Suprapubic skin (tissue), 4 donors: ENCODE results near the gene CWH43. TPM values are rescaled to one million over a fixed set of nuclear protein-coding genes. Genes with fewer than 3 reads are reported as not detected.

Source experiments
- DNase-seq, 2 donors: peaks; one replicate each; pipeline ENCODE4 v3.0.0-alpha.2; 2019; ENCODE audit warnings: low spot score in 2 of 2
- H3K27ac ChIP-seq: fragments of 200-600 bp; sonication (generic); one replicate; pipeline ENCODE4 v1.5.1; 2019
- H3K27me3 ChIP-seq: fragments of 200-600 bp; sonication (generic); one replicate; pipeline ENCODE4 v1.5.1; 2019
- H3K36me3 ChIP-seq: fragments of 200-600 bp; sonication (generic); one replicate; pipeline ENCODE4 v1.5.1; 2019
- H3K4me1 ChIP-seq: fragments of 200-600 bp; sonication (generic); one replicate; pipeline ENCODE4 v1.5.1; 2019
- H3K4me3 ChIP-seq: fragments of 200-600 bp; sonication (generic); one replicate; pipeline ENCODE4 v1.5.1; 2019; ENCODE audit warnings: mild to moderate bottlenecking
- H3K9me3 ChIP-seq: fragments of 200-600 bp; sonication (generic); one replicate; pipeline ENCODE4 v1.5.1; 2019
- CTCF ChIP-seq, 2 donors: fragments of 200-600 bp in 1 of 2; fragments of 450-650 bp in 1 of 2; sonication (generic) in 1 of 2; IDR thresholded peaks; one replicate each; pipeline ENCODE4 v1.5.1; 2016 to 2019; ENCODE audit warnings: antibody characterized with exemption in 2 of 2, mild to moderate bottlenecking in 1 of 2, moderate library complexity in 1 of 2
- EP300 ChIP-seq: sonication (generic); formaldehyde crosslinking; IDR thresholded peaks from one replicate; pipeline ENCODE4 v1.6.1; 2017; ENCODE audit warnings: antibody characterized with exemption
- POLR2A ChIP-seq, 2 donors: fragments of 450-650 bp; IDR thresholded peaks; one replicate each; pipeline ENCODE4 v1.6.1; 2017; ENCODE audit warnings: antibody characterized with exemption in 2 of 2, mild to moderate bottlenecking in 2 of 2, moderate library complexity in 2 of 2
- POLR2AphosphoS5 ChIP-seq, 3 donors: sonication (generic); formaldehyde crosslinking; IDR thresholded peaks; one replicate each; pipeline ENCODE4 v1.6.1; 2017; ENCODE audit warnings: antibody characterized with exemption in 3 of 3
- WGBS: methylation state at CpG from one replicate; pipeline ENCODE4 v1.1.5; 2018; 5-methylcytosine and 5-hydroxymethylcytosine counted together
- total RNA-seq, 4 donors: library from RNA; depleted of rRNA; stranded (reverse); fragments of >200 nt; gene quantifications; one replicate each; pipeline ENCODE4 v1.1.0, GENCODE V29; 2016

The CWH43 gene
- total RNA-seq, 4 donors from 2014 or later = 31.5 to 51.6 (median 39.6) TPM

- TF ChIP-seq EP300 (no peak), CTCF (IDR thresholded peaks at IDR 0.05) (no peak), POLR2AphosphoS5 (IDR thresholded peaks at IDR 0.05) (no peak), POLR2A (IDR thresholded peaks at IDR 0.05) (no peak)
- Histone ChIP-seq H3K4me1 (peaks cover 22% of the 10 kb centered on the region), H3K27me3 (peaks cover 9% of the 10 kb centered on the region), H3K27ac (no peak overlapping the region), H3K36me3 (no peaks in the 10 kb centered on the region), H3K4me3 (no peak overlapping the region), H3K9me3 (no peaks in the 10 kb centered on the region)
- no peak for DNase-seq
- 47% methylated on average over 3 of the region's 3 CpGs for WGBS
Measured at GRCh38 chr4:48991357-48991756, 5.3 kb downstream of the CWH43 start.

GRCh38 chr4:48997962-48998361 lies 11.9 kb downstream of the CWH43 start:
- Histone ChIP-seq H3K27me3 (no peaks in the 10 kb centered on the region), H3K36me3 (no peaks in the 10 kb centered on the region), H3K4me1 (no peaks in the 10 kb centered on the region), H3K9me3 (no peaks in the 10 kb centered on the region), H3K4me3 (no peak overlapping the region), H3K27ac (no peak overlapping the region)
- 82% methylated on average over 3 of the region's 3 CpGs for WGBS
- TF ChIP-seq CTCF (IDR thresholded peaks at IDR 0.05) = no peak
- TF ChIP-seq POLR2AphosphoS5 (IDR thresholded peaks at IDR 0.05) = no peak
- TF ChIP-seq EP300 = no peak
- no peak for TF ChIP-seq POLR2A (IDR thresholded peaks at IDR 0.05)
- DNase-seq = no peak

DNA sequence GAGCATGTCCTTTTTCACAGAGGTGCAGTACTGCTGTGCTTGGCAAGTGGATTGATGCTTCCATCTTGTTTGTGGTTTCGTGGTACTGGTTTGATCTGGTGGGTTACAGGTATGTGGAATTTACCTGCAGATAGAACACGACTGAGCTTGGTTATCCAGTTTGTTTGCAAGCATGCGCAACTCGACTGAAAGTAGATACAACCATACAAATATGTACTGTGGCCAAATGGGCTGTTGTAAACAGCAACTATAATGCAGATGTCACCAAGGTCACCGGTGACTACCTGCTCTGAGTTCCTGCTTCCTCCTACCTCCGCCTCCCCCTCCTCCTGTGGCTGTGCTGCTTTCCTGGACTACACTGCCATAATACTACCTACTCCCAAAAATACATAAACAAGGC lies 12.4 kb downstream of the CWH43 start:
- H3K27ac ChIP-seq = no peak overlapping the region
- WGBS = 87% methylated on average over 6 of the region's 6 CpGs
- H3K9me3 ChIP-seq = no peaks in the 10 kb centered on the region
- H3K27me3 ChIP-seq = no peaks in the 10 kb centered on the region
- H3K36me3 ChIP-seq = no peaks in the 10 kb centered on the region
- no peak for DNase-seq
- no peaks in the 10 kb centered on the region for H3K4me1 ChIP-seq
- H3K4me3 ChIP-seq = no peak overlapping the region
- TF ChIP-seq EP300 = no peak
- TF ChIP-seq POLR2A (IDR thresholded peaks at IDR 0.05) = no peak
- TF ChIP-seq POLR2AphosphoS5 (IDR thresholded peaks at IDR 0.05) = no peak
- TF ChIP-seq CTCF (IDR thresholded peaks at IDR 0.05) = no peak

DNA sequence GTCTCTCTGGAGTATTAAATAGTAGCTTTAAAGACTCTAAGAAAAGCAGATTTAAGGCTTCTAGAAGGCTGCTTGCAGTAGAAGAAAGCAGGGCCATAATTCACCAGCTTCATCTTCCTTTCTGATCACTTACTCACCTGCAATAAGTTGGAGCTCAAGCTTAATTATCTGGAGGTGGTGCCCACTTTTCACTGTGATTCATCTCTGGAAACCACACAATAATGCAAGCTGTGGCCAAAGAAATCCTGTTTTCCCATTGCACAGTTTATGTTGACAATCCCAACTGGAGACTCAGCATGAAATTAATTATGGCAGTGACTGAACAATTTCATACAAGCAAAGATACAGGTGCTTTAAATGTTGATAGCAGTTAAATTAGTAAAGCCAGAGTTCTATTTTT lies 14.7 kb downstream of the CWH43 start:
- no peak for DNase-seq
- Histone ChIP-seq H3K4me3 (no peak overlapping the region), H3K27me3 (no peaks in the 10 kb centered on the region), H3K36me3 (no peaks in the 10 kb centered on the region), H3K4me1 (no peaks in the 10 kb centered on the region), H3K9me3 (no peaks in the 10 kb centered on the region), H3K27ac (no peak overlapping the region)
- TF ChIP-seq EP300 (no peak), POLR2A (IDR thresholded peaks at IDR 0.05) (no peak), POLR2AphosphoS5 (IDR thresholded peaks at IDR 0.05) (no peak), CTCF (IDR thresholded peaks at IDR 0.05) (no peak)

GRCh38 chr4:49002931-49003330 lies 16.9 kb downstream of the CWH43 start:
- no peak overlapping the region for H3K27ac ChIP-seq

More at GRCh38 chr4:49002931-49003330, 16.9 kb downstream of the CWH43 start:
- H3K4me3 ChIP-seq = no peak overlapping the region
- H3K36me3 ChIP-seq = no peaks in the 10 kb centered on the region
- no peaks in the 10 kb centered on the region for H3K9me3 ChIP-seq
- no peaks in the 10 kb centered on the region for H3K4me1 ChIP-seq
- no peak for TF ChIP-seq POLR2AphosphoS5 (IDR thresholded peaks at IDR 0.05)
- TF ChIP-seq EP300 = no peak
- TF ChIP-seq POLR2A (IDR thresholded peaks at IDR 0.05) = no peak
- no peak for TF ChIP-seq CTCF (IDR thresholded peaks at IDR 0.05)
- H3K27me3 ChIP-seq = no peaks in the 10 kb centered on the region
- no peak for DNase-seq
